GM12801 (cell line): ENCODE measurements around the gene PARD3B.

ENCODE experiments used
- TF ChIP-seq, protein P1 (sequence below): IDR thresholded peaks from one replicate; pipeline ENCODE4 v1.5.1; 2011; ENCODE audit warnings: control low read depth; ENCODE audit not compliant: insufficient read length; ENCODE audit errors: extremely low read depth

The PARD3B gene

DNA sequence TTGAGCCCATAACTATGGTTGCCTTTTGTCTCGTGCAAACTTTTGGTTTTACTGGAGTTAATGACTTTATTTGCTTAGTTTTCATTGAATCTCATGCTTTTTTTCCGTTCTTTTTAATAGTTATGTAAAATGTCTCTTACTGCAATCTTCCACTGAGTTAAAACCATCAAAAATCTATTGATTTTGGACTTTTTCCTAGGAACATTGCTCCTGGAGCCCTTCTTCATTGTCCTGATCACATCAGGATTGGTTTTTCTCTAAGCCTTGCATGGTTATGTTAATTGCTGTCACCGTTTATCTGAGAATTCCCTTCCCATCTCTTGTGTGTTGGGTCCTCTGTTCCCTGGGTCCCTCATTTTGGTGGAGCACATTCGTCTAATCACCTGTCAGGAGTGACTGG, 125.5 kb downstream of the PARD3B start:
- TF ChIP-seq, protein P1, sequence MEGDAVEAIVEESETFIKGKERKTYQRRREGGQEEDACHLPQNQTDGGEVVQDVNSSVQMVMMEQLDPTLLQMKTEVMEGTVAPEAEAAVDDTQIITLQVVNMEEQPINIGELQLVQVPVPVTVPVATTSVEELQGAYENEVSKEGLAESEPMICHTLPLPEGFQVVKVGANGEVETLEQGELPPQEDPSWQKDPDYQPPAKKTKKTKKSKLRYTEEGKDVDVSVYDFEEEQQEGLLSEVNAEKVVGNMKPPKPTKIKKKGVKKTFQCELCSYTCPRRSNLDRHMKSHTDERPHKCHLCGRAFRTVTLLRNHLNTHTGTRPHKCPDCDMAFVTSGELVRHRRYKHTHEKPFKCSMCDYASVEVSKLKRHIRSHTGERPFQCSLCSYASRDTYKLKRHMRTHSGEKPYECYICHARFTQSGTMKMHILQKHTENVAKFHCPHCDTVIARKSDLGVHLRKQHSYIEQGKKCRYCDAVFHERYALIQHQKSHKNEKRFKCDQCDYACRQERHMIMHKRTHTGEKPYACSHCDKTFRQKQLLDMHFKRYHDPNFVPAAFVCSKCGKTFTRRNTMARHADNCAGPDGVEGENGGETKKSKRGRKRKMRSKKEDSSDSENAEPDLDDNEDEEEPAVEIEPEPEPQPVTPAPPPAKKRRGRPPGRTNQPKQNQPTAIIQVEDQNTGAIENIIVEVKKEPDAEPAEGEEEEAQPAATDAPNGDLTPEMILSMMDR = no peak

DNA sequence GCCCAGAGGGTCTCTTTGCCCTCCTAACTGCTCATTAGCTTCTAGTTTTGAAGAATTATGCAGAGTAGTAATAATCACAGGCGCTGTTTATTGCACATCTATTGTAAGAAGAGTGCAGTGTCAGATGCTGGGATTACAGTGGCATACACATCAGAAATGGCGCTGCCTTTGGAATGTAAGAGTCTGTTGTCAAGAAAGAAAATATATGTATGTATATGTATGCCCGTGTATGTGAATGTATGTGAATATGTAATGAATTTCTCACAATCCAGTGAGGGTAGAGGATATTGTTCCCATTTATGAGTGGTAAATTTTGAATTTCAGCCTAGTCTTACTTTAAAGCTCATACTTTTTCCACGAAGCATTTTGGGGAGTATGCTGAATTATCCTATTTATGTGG, 127.5 kb downstream of the PARD3B start:
- TF ChIP-seq, protein P1 = no peak

DNA sequence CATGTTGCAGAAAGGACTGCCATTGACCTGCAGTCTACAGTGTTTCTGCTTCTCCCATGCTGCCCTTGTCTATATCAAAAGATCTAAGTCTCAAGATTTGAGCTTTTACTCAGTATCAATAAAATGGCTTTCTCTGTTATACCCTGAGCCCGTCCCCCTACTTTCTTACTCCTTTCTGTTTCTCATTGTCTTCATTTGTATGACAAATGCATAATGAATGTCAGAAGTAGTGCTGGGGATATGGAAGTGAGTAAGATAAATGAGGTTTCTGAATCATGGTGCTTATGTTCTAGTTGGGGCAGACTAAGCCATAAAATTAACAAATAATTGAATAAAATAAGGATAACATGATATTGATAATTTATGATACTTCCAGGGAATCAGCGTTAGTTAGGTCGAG, 128.6 kb downstream of the PARD3B start:
- TF ChIP-seq, protein P1 = no peak

DNA sequence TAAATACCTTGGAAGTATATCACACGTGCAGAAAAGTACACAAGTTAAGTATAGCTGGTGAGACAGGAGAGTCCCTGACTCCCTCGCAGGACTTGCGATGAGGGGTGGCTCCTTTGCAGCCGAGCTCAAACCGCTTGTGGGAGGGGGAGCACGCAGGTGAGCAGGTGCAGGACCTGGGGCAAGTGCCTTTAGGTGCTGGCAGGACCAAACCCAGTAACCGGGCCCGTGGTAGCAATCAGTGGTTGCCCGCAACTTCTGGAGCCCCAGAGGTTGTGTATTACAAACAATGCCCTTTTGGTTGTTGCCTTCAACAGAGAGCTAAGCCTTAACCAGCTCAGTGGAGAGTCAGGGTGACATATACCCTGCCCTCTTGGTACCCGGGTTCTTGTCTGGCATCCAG, 132.8 kb downstream of the PARD3B start:
- TF ChIP-seq, protein P1 = no peak

DNA sequence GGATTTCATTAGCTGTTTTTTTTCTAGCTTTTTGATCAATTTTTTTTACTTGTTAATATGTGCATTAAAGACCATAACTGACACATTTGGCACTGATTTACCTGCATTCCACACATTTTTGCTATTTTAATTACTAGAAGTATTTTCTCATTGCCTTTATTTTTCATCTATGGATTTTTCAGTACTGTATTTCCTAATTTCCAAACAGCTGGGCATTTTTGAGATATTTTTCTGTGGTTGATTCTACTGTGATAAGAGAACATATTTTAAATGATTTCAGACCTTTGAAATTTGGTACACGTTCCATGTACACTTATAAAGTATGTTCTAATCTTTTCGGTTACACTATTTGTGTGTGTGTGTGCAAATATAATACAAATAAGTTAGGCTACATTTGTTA, 135.3 kb downstream of the PARD3B start:
- TF ChIP-seq, protein P1 = no peak

DNA sequence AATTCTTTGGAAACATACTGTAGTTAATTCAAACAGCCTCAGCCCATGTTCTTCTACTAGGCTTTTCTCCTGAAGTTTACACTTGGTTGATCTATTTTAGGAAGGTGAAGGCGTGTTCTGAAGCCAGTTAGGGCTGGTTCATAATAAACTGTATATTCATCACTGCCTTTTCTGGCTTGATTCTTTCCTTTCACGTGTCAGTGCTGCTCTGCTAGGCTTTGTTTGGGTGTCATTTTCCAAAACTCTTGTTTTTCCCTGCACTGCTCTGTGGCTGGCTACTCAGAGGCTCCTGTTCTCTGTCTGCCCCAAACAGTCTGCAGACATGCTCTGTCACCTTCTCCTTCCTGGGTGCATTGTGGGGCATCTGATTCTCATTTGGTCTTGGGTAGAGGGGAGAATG, 136.1 kb downstream of the PARD3B start:
- TF ChIP-seq, protein P1 = no peak

DNA sequence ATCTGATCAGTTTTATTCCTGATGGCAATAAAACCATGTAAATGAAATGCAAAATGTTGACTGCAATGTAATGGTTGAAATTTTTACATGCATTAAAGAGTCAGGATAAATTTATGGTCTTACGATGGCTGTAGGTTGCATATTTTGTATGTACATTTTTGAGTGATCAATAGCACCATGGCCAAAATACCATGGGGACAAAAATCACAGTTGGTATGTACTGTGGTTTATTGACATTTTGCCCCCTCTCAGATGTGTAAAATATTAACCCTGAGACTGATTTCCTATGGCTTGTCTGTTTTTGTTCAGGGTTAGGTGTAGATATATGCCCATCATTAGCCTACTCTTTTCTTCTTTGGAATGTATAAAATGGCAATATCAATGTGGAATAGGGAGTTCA, 138.1 kb downstream of the PARD3B start:
- TF ChIP-seq, protein P1 = no peak

DNA sequence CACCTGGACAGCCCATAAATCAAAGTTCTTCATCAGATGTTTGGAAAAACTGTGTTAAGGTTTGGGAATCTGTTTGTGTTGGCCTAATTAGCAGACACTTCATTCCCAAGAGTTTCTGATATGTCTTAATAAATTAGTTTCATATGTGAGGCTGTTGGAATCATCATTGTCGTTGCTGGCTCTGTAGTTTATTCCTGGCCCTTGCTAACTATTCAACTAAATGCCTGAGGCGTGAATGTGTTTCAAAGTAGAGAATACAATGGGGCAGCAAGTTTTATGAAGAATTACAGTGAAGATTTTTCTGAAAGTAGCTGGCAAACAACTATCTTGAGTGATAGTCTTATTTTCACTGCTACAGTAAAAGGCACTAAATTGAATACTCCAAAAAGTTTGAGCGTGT, 141.1 kb downstream of the PARD3B start:
- TF ChIP-seq, protein P1 = no peak
